Esophagus muscularis mucosa (tissue), 4 donors: ENCODE results near the gene GATAD2B. TPM values are rescaled to one million over a fixed set of nuclear protein-coding genes. Genes with fewer than 3 reads are reported as not detected.

Experiments
- DNase-seq: peaks from one replicate; pipeline ENCODE4 v3.0.0-alpha.2; 2017; ENCODE audit errors: extremely low spot score
- H3K27ac ChIP-seq, 4 donors: fragments of 200-600 bp; sonication (generic); replicated peaks in 1 of 4; 1 replicate in 3 of 4; 2 replicates in 1 of 4; pipeline ENCODE4 v1.5.1; 2016 to 2019; ENCODE audit warnings: mild to moderate bottlenecking in 1 of 4
- H3K27me3 ChIP-seq, 4 donors: fragments of 200-600 bp; sonication (generic); one replicate each; pipeline versions ENCODE4 v1.5.1 to v1.6.0; 2016 to 2019
- H3K36me3 ChIP-seq, 4 donors: fragments of 200-600 bp; sonication (generic); one replicate each; pipeline ENCODE4 v1.5.1; 2016 to 2019
- H3K4me1 ChIP-seq, 4 donors: fragments of 200-600 bp; sonication (generic); one replicate each; pipeline ENCODE4 v1.5.1; 2016 to 2019
- H3K4me3 ChIP-seq, 4 donors: fragments of 200-600 bp; sonication (generic); 1 replicate in 2 of 4; 2 replicates in 2 of 4; pipeline ENCODE4 v1.5.1; 2016 to 2019; ENCODE audit warnings: mild to moderate bottlenecking in 4 of 4, moderate library complexity in 1 of 4
- H3K9me3 ChIP-seq, 4 donors: fragments of 200-600 bp; sonication (generic); 1 replicate in 3 of 4; 2 replicates in 1 of 4; pipeline ENCODE4 v1.5.1; 2016 to 2019
- CTCF ChIP-seq, 3 experiments: fragments of 200-600 bp in 2 of 3; fragments of 450-650 bp in 1 of 3; sonication (generic) in 2 of 3; IDR thresholded peaks; one replicate each; pipeline ENCODE4 v1.5.1; 2017 to 2019; ENCODE audit warnings: antibody characterized with exemption in 3 of 3, mild to moderate bottlenecking in 2 of 3, moderate library complexity in 1 of 3
- EP300 ChIP-seq: sonication (generic); formaldehyde crosslinking; IDR thresholded peaks from one replicate; pipeline ENCODE4 v1.6.1; 2017; ENCODE audit warnings: antibody characterized with exemption
- POLR2A ChIP-seq: fragments of 450-650 bp; IDR thresholded peaks from one replicate; pipeline ENCODE4 v1.6.1; 2017; ENCODE audit warnings: antibody characterized with exemption, moderate library complexity, mild to moderate bottlenecking, low read depth
- POLR2AphosphoS5 ChIP-seq, 2 donors: sonication (generic); formaldehyde crosslinking; IDR thresholded peaks; one replicate each; pipeline ENCODE4 v1.6.1; 2017; ENCODE audit warnings: antibody characterized with exemption in 2 of 2
- WGBS: methylation state at CpG from one replicate; pipeline ENCODE4 v1.1.5; 2018; 5-methylcytosine and 5-hydroxymethylcytosine counted together
- intact Hi-C: fragments of 100-400 bp; cut with DNase I; formaldehyde crosslinking; loops from one replicate; pipeline ENCODE4 v1.15.1; 2023
- total RNA-seq, 4 donors: library from RNA; depleted of rRNA; stranded (reverse); fragments of >200 nt; gene quantifications; one replicate each; pipeline versions ENCODE4 v1.1.0 to v1.2.1, GENCODE V29; 2016

The GATAD2B gene
- total RNA-seq, 4 donors from 2014 or later: 21.9 to 30.5 (median 26.4) TPM

GRCh38 chr1:153795330-153795837 lies 127.4 kb downstream of the GATAD2B start:
- no peaks in the 10 kb centered on the region for H3K27me3 ChIP-seq
- intact Hi-C loops: loop anchor here (5.0 kb wide), 1 partner anchor 127 kb away; the partner anchor contains the start of gene GATAD2B
- no peak for TF ChIP-seq CTCF (IDR thresholded peaks at IDR 0.05)
- no peak for TF ChIP-seq EP300
- no peak for TF ChIP-seq POLR2AphosphoS5 (IDR thresholded peaks at IDR 0.05)
- no peak for TF ChIP-seq POLR2A
- H3K9me3 ChIP-seq: no peaks in the 10 kb centered on the region
- H3K4me1 ChIP-seq: peaks cover 8 to 23% (median 12%) of the 10 kb centered on the region in 4 donors
- H3K4me3 ChIP-seq: no peak overlapping the region
- peaks cover 0 to 12% (median 0%) of the 10 kb centered on the region in 4 donors for H3K36me3 ChIP-seq
- DNase-seq: no peak
- WGBS: 83% methylated on average over 6 of the region's 18 CpGs
- no peak overlapping the region for H3K27ac ChIP-seq

GRCh38 chr1:153794624-153795329 lies 128.0 kb downstream of the GATAD2B start:
- WGBS: 54% methylated on average over 14 of the region's 14 CpGs

GRCh38 chr1:153793973-153794615 lies 128.7 kb downstream of the GATAD2B start:
- no peaks in the 10 kb centered on the region for H3K9me3 ChIP-seq
- DNase-seq: no peak
- no peak overlapping the region for H3K4me3 ChIP-seq
- 84% methylated on average over 12 of the region's 12 CpGs for WGBS
- intact Hi-C loops: no loop called here
- H3K27me3 ChIP-seq: no peaks in the 10 kb centered on the region
- no peaks in the 10 kb centered on the region for H3K36me3 ChIP-seq
- TF ChIP-seq EP300 (no peak), POLR2AphosphoS5 (IDR thresholded peaks at IDR 0.05) (no peak)
- peaks cover 20 to 36% (median 24%) of the 10 kb centered on the region in 4 donors for H3K4me1 ChIP-seq
- no peak overlapping the region for H3K27ac ChIP-seq

More at GRCh38 chr1:153794624-153795329, 128.0 kb downstream of the GATAD2B start:
- Histone ChIP-seq H3K36me3 (peaks cover 0 to 6% (median 0%) of the 10 kb centered on the region in 4 donors), H3K4me3 (no peak overlapping the region), H3K4me1 (peaks cover 14 to 30% (median 17%) of the 10 kb centered on the region in 4 donors), H3K27ac (no peak overlapping the region), H3K27me3 (no peaks in the 10 kb centered on the region), H3K9me3 (no peaks in the 10 kb centered on the region)
- intact Hi-C loops: loop anchor here (5.0 kb wide), 1 partner anchor 128 kb away; the partner anchor contains the start of gene GATAD2B
- DNase-seq: no peak
- TF ChIP-seq EP300: no peak
- TF ChIP-seq POLR2AphosphoS5 (IDR thresholded peaks at IDR 0.05): no peak
- no peak for TF ChIP-seq POLR2A
- TF ChIP-seq CTCF (IDR thresholded peaks at IDR 0.05): no peak

GRCh38 chr1:153793261-153793972 lies 129.4 kb downstream of the GATAD2B start:
- TF ChIP-seq POLR2A: no peak
- TF ChIP-seq EP300: no peak
- no peak for TF ChIP-seq POLR2AphosphoS5 (IDR thresholded peaks at IDR 0.05)
- no peak for TF ChIP-seq CTCF (IDR thresholded peaks at IDR 0.05)
- H3K27me3 ChIP-seq: no peaks in the 10 kb centered on the region
- WGBS: 73% methylated on average over 8 of the region's 9 CpGs
- no peak overlapping the region for H3K27ac ChIP-seq
- no peaks in the 10 kb centered on the region for H3K9me3 ChIP-seq
- intact Hi-C loops: no loop called here
- no peak for DNase-seq
- H3K4me3 ChIP-seq: no peak overlapping the region
- H3K4me1 ChIP-seq: peaks cover 20 to 42% (median 28%) of the 10 kb centered on the region in 4 donors
- no peaks in the 10 kb centered on the region for H3K36me3 ChIP-seq

GRCh38 chr1:153792631-153793041 lies 130.1 kb downstream of the GATAD2B start:
- WGBS: 92% methylated on average over 11 of the region's 11 CpGs
- DNase-seq: no peak
- no peak for TF ChIP-seq EP300
- no peak for TF ChIP-seq CTCF (IDR thresholded peaks at IDR 0.05)
- no peak for TF ChIP-seq POLR2A
- TF ChIP-seq POLR2AphosphoS5 (IDR thresholded peaks at IDR 0.05): no peak
- Histone ChIP-seq H3K36me3 (no peaks in the 10 kb centered on the region), H3K9me3 (no peaks in the 10 kb centered on the region), H3K4me1 (peaks cover 20 to 42% (median 30%) of the 10 kb centered on the region in 4 donors), H3K4me3 (no peak overlapping the region), H3K27ac (no peak overlapping the region), H3K27me3 (no peaks in the 10 kb centered on the region)
- intact Hi-C loops: no loop called here
